ENCODE data around the gene CATSPER2.
"Not testable (repeated sequence)": the region's sequence is repeated elsewhere in the genome, so short reads cannot be mapped to it uniquely, and the experiment has no call there.

DNA sequence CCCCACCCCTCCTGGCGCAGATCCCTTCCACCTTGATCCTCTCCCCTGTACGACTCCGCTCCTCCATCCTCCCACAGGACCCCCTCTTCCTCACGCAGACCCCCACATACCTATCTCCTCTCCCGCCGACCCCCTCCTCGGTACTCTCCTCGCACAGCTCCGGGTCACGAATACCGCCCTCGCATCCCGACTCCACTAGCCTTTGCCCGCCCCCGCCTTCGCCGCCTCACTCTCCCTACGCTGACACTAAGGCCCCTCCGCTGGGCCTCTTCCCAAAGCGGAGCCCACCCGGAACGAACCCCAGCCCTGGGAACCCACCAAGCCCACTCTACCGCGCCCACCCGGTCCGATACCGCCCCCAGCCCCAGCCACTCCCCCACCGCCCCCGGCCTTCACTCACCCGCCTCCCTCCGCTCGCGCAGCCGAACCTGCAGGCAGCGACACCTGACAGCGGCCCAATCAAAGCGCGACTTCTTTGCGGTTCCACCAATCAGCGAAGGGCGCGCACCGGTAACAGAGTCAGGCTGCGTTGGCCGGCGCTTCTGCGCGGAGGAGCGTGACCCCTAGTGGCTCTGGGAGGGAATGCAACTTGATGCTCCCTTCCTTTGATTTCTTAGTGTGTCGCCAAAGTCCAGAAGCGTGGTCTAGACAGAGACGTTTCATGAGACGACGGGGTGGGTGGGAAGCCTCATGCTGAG is 41.1 kb upstream of the CATSPER2 start:
- TF ChIP-seq, protein P1, sequence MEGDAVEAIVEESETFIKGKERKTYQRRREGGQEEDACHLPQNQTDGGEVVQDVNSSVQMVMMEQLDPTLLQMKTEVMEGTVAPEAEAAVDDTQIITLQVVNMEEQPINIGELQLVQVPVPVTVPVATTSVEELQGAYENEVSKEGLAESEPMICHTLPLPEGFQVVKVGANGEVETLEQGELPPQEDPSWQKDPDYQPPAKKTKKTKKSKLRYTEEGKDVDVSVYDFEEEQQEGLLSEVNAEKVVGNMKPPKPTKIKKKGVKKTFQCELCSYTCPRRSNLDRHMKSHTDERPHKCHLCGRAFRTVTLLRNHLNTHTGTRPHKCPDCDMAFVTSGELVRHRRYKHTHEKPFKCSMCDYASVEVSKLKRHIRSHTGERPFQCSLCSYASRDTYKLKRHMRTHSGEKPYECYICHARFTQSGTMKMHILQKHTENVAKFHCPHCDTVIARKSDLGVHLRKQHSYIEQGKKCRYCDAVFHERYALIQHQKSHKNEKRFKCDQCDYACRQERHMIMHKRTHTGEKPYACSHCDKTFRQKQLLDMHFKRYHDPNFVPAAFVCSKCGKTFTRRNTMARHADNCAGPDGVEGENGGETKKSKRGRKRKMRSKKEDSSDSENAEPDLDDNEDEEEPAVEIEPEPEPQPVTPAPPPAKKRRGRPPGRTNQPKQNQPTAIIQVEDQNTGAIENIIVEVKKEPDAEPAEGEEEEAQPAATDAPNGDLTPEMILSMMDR (IDR thresholded peaks at IDR 0.05 in 2 of 3, conservative IDR thresholded peaks at IDR 0.05 in 1 of 3; ENCODE audit: insufficient read depth in 2 of 3, low read depth in 1 of 3, low read length in 3 of 3), result not testable (repeated sequence)
- TF ChIP-seq ZNF830 (CRISPR knock-in tag; IDR thresholded peaks at IDR 0.05); MYNN (IDR thresholded peaks at IDR 0.05); MYNN (CRISPR knock-in tag; IDR thresholded peaks at IDR 0.05); RAD51 (IDR thresholded peaks at IDR 0.05; ENCODE audit: borderline replicate concordance, low read depth); ARID2 (IDR thresholded peaks at IDR 0.05); ZNF77 (CRISPR knock-in tag; IDR thresholded peaks at IDR 0.05); PHF8 (IDR thresholded peaks at IDR 0.05; ENCODE audit: borderline replicate concordance, low read length); SOX6 (IDR thresholded peaks at IDR 0.05); POLR2AphosphoS5 (IDR thresholded peaks at IDR 0.05; ENCODE audit: control insufficient read depth, insufficient read depth, low read depth, low read length); RBFOX2 (IDR thresholded peaks at IDR 0.05; ENCODE audit: low read depth, low read length); RBM14 (IDR thresholded peaks at IDR 0.05; ENCODE audit: borderline replicate concordance, insufficient read depth, low read depth, low read length); DPF2 (IDR thresholded peaks at IDR 0.05); NFE2L1 (tag; IDR thresholded peaks at IDR 0.05; ENCODE audit: borderline replicate concordance, low read depth): not testable (repeated sequence)
- TF ChIP-seq, protein P2, sequence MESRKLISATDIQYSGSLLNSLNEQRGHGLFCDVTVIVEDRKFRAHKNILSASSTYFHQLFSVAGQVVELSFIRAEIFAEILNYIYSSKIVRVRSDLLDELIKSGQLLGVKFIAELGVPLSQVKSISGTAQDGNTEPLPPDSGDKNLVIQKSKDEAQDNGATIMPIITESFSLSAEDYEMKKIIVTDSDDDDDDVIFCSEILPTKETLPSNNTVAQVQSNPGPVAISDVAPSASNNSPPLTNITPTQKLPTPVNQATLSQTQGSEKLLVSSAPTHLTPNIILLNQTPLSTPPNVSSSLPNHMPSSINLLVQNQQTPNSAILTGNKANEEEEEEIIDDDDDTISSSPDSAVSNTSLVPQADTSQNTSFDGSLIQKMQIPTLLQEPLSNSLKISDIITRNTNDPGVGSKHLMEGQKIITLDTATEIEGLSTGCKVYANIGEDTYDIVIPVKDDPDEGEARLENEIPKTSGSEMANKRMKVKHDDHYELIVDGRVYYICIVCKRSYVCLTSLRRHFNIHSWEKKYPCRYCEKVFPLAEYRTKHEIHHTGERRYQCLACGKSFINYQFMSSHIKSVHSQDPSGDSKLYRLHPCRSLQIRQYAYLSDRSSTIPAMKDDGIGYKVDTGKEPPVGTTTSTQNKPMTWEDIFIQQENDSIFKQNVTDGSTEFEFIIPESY (CRISPR knock-in tag; IDR thresholded peaks at IDR 0.05), result not testable (repeated sequence)

Data from K562 (cell line).